Breast epithelium (tissue), 3 donors: ENCODE results near the gene CDYL. TPM values are rescaled to one million over a fixed set of nuclear protein-coding genes. Genes with fewer than 3 reads are reported as not detected.

ENCODE experiments used
- total RNA-seq, 3 donors: library from RNA; depleted of rRNA; stranded (reverse); fragments of >200 nt; gene quantifications; one replicate each; pipeline ENCODE4 v1.1.0, GENCODE V29; 2016

CDYL gene
- total RNA-seq, 3 donors from 2014 or later = 32.9 to 58.0 (median 40.0) TPM

Other genes starting within 250 kb of the CDYL start
- gene RPP40, start 227.6 kb downstream of the CDYL start, total RNA-seq = 1 to 10 TPM; 5.9 to 9.2 (median 7.5) TPM